Astrocyte of the spinal cord (primary cell): ENCODE measurements around the gene NSDHL.

Experiments used
- DNase-seq: peaks from one replicate; pipeline ENCODE4 v3.0.0; 2011; ENCODE audit warnings: low read depth, low spot score
- H3K4me3 ChIP-seq: 2 replicates; pipeline ENCODE4 v1.5.1; 2011; ENCODE audit warnings: low read depth, mild to moderate bottlenecking, low read length, moderate library complexity
- in situ Hi-C: cut with HindIII; loops from 2 replicates; pipeline ENCODE4 v1.10.0; 2017; ENCODE audit warnings: low sequenced_read_pairs
- TF ChIP-seq, protein P1 (sequence below): IDR thresholded peaks from 2 replicates; pipeline ENCODE4 v1.5.1; 2012; ENCODE audit warnings: low read depth, mild to moderate bottlenecking, low read length, inconsistent platforms

The NSDHL gene

DNA sequence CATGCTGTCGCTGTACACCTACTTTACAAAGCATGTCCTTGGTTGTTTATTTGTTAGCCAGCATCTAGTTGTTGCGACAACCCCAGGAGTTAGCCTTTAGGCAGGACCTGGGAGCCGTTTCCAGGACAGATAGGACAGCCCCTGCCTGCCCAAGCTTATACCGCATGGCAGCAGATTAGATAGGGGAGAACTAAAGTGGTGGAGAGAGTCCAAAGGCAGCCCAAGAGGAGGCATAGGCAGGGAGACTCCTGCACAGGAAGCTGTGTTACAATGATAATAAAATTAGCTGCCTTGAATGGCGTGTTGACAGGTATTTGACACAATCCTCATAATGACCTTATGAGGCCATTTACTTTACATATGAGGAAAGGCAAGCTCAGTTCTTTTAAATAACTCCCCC, 13.0 kb downstream of the NSDHL start:
- DNase-seq = no peak
- in situ Hi-C loops = no loop called here
- TF ChIP-seq, protein P1, sequence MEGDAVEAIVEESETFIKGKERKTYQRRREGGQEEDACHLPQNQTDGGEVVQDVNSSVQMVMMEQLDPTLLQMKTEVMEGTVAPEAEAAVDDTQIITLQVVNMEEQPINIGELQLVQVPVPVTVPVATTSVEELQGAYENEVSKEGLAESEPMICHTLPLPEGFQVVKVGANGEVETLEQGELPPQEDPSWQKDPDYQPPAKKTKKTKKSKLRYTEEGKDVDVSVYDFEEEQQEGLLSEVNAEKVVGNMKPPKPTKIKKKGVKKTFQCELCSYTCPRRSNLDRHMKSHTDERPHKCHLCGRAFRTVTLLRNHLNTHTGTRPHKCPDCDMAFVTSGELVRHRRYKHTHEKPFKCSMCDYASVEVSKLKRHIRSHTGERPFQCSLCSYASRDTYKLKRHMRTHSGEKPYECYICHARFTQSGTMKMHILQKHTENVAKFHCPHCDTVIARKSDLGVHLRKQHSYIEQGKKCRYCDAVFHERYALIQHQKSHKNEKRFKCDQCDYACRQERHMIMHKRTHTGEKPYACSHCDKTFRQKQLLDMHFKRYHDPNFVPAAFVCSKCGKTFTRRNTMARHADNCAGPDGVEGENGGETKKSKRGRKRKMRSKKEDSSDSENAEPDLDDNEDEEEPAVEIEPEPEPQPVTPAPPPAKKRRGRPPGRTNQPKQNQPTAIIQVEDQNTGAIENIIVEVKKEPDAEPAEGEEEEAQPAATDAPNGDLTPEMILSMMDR = no peak

GRCh38 chrX:152844256-152844655, 13.4 kb downstream of the NSDHL start:
- no peak for DNase-seq
- no peak overlapping the region for H3K4me3 ChIP-seq
- in situ Hi-C loops = no loop called here
- TF ChIP-seq, protein P1 = no peak

More for the DNA sequence above, 13.0 kb downstream of the NSDHL start:
- H3K4me3 ChIP-seq = no peak overlapping the region

- no peak overlapping the region for H3K4me3 ChIP-seq
- TF ChIP-seq, protein P1 = no peak
- DNase-seq = no peak
- in situ Hi-C loops = no loop called here
Observed at GRCh38 chrX:152845618-152846240, 14.9 kb downstream of the NSDHL start.

- no peak for DNase-seq
- no peak overlapping the region for H3K4me3 ChIP-seq
- in situ Hi-C loops = no loop called here
- TF ChIP-seq, protein P1 = no peak
Observed at GRCh38 chrX:152847281-152847680, 16.4 kb downstream of the NSDHL start.

DNA sequence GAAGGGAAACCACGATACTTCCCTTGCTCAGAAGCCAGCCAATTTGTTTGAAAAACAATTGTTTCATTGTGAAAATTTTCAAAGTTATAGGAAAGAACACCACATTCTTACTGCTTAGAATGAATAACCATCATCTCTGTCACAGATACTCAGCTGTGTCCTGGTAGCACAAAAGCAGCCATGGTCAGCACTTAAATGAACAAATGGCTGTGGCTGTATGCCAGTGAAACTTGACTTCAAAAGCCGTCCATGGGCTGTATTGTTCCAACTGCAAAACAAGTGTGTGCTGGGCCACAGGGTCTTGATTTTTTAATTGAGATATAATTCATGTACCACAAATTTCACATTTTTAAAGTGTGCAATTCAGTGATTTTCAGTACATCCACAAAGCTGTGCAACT, 19.6 kb downstream of the NSDHL start:
- TF ChIP-seq, protein P1 = no peak

GRCh38 chrX:152853986-152854385, 23.1 kb downstream of the NSDHL start:
- H3K4me3 ChIP-seq = no peak overlapping the region
- DNase-seq = no peak
- TF ChIP-seq, protein P1 = no peak
- in situ Hi-C loops = no loop called here

More for the DNA sequence above, 19.6 kb downstream of the NSDHL start:
- no peak overlapping the region for H3K4me3 ChIP-seq
- in situ Hi-C loops = no loop called here
- no peak for DNase-seq

- H3K4me3 ChIP-seq = no peak overlapping the region
- in situ Hi-C loops = no loop called here
- TF ChIP-seq, protein P1 = no peak
- no peak for DNase-seq
Observed at GRCh38 chrX:152861116-152861515, 30.3 kb downstream of the NSDHL start.
